NOMO-1 treated with dmso at 0.1 percent for 144 hours (cell line): ENCODE results near the gene MACROH2A1.

Experiments used
- DNase-seq: peaks from one replicate; lab custom pipeline; 2025; ENCODE audit not compliant: unreplicated experiment; lab: John Stamatoyannopoulos, UW

The MACROH2A1 gene

DNA sequence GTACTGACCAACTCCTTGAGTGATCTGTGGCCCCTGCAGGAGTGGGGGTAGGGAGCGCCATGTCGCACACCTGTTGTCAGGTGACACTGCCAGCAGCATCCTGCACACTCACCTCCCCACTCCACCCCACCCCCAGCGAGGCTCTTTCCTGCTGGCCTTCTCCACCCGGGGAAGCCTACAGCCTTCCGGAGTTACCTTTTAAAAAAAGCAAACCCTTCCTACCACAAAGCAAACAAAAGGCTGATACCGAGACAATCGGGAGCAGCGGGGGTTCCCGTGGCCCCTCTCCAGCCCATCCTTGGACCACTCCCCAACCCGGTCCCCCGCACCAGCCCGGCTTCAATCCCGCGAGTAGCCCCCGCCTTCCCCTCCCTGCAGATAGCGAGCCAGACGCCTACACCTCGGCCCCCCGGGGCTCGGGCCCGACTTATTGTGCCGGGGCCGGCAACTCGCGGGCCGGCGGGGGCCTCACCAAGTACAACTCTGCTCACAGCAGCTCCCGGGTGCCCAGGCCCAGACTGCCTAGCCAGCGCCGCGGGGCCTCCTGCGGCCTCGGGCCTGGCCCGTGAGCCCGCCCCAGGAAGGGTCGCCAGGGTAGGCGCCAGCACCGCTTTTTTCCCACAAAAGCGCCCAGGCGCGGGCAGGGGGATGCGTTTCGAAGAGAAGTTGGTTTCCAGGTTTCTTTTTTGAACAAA lies 724 bp downstream of the MACROH2A1 start:
- no peak for DNase-seq

DNA sequence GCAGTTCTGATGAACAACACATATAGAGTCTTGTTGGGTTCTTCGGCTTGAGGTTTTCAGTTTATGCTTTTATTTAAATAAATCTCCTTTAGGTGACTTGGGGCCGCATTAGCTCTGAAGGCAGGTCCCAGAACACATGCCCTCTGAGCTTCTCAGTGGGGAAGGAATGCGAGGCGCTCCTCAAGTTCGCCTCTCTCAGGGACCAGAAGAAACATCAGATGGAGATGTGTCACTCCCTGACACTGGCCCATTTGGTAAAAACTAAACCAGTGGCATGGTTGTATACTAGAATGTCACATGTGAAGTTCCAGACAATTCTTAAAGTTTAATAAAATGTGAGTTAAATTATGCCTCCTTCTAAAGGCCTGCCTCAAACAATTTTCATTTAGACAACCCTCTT lies 1.9 kb downstream of the MACROH2A1 start:
- DNase-seq, result no peak

DNA sequence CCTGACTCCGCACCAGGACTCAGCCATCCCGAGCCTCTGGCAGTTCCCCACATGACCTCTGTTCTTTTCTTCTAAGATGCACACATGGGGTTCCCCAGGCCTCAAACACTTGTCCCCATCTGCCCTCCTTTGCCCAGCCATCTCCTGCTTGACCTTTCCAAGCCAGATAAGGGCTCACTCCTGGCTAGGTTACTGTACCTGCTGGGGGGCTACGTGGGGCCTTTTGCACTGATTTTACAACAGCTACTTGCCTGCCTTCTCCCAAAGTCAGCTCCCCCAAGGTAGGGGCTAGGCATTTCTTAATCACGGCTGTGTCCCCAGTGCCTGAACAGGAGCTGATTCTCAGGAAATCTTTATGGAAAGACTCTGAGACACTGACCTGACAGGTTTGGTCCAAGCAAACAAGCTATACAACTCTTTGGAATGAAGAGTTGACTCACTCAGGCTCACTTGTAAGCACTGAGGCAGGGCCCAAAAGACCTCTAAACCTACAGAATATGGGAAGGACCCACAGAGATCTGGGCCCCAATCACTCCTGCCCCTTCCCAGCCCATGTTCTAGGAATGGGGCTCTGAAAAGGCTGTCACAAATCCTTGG lies 2.5 kb downstream of the MACROH2A1 start:
- DNase-seq, result no peak

DNA sequence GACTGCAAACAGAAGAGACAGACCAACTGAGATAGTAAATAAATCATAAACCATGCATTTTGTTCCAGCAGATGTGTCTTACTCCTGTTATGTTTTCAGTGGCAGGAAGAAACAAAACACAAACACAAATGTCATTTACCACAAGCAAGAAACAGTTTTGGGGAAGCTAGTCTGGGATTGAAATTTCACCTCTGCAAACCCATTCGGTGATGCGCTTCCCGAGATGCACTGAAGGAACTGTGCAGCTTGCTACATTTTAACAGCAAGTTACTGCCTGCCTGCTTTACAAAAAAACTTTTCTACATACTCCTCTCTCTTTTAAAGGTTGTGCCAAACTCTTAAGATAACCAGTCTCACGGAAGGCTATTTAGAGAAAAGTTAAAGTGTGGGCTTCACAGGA lies 3.2 kb downstream of the MACROH2A1 start:
- DNase-seq, result no peak

DNA sequence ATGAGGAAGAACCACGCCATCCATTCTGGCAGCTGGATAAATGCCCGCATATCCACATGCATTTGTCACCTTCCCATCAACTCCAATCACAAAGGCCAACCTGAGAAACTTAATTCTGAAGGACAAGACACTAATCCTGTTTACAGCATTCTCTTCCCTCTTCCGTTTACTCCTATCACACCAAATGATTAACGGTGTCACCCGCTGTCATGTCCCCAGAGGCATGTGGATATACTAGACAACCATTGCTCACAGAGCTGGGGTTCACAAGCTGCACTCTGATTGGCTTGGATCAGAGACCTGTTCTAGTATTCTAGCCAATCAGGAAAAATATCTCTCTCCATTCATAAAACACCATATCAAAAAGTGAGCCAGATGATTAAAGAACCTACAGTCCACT lies 3.6 kb downstream of the MACROH2A1 start:
- no peak for DNase-seq

DNA sequence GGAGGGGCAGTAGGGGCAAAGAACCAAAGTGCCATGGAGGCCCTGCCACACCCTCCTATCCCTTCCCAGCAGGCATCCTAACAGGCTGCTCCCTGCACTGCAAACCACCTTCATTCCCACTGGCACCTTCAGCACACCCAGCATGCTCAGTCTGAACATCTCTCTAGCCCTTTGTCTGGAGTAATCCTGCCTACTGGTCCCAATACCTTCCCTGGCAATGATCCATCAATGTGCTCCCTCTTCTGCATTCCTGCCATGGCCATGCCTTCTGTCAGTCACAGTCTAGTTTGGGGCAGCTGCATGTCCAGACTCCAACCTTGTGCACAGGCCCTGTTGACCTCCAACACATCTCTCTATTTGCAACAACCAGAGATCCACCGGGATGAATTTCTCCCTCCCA lies 4.9 kb downstream of the MACROH2A1 start:
- no peak for DNase-seq

DNA sequence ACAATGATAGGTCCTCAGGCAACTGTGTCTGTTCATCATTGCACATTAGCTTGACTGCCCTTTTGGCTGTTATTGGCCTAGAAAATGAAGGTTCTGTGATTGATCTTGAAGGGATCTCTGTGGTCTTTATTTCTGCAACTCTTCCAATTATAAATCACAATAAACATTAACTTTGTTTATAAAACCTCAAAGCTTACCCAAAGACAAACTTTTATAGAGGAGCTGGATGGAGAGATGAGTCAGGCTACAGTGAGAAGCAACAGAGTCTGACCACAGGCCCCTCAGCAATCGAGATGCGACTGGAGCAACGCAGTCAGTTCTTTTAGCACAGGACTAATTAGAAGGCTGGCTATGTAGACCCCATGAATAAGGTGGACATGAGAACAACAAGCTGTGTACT lies 5.3 kb downstream of the MACROH2A1 start:
- no peak for DNase-seq

DNA sequence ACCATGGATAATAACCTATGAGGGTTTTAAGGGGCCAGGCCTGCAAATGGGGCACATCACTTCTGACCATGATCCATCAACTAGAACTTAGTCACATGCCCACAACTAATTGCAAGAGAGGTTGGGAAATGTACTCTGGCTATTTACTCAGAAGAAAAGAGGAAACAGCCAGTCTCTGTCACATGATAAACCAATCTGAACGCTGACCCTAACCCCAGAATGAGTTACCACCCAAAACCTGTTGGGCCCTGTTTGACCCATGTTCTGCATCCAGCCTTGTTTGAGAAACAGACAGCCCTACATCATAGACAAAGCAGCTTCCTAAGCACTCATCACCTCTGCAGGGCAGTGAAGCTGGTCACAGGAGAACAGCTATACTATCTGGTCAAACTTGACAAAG lies 5.8 kb downstream of the MACROH2A1 start:
- peak; percentile 85 for DNase-seq

DNA sequence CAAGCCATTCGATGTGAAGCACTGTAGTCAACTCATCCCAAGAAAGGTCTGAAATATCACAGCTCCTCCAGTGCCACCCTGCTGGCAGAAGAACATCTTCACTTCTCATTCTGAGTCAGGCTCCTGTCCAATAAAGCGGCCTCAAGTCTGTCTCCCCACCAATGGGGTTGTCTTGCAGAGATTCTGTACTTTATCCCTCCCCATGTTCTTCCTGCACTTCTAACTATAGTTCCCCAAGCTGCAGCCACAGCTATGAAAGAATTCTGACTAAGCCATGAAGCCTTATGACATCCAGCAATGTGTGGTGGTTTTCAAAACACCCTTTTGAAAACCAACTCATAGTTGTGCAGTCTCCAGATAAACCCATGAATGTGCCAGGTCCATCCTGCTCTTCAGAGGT lies 6.8 kb downstream of the MACROH2A1 start:
- no peak for DNase-seq

DNA sequence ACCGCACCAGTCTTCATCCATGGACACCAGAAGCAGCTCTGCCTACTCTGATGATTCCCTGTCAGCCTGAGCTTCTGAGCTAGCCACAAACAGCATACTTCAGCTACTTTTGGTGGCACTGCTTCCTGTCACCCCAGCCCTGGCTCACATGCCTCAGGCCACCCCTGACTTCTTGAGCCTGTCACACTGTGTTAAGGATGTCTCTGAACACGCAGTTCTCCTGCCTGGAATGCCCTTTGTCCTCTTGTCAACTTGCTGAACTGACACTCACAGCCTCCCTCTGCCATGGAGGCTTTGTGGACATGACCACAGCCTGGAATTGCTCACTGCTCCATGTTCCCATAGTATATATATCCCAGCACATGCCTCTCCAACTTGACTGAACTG lies 7.2 kb downstream of the MACROH2A1 start:
- DNase-seq, result no peak

DNA sequence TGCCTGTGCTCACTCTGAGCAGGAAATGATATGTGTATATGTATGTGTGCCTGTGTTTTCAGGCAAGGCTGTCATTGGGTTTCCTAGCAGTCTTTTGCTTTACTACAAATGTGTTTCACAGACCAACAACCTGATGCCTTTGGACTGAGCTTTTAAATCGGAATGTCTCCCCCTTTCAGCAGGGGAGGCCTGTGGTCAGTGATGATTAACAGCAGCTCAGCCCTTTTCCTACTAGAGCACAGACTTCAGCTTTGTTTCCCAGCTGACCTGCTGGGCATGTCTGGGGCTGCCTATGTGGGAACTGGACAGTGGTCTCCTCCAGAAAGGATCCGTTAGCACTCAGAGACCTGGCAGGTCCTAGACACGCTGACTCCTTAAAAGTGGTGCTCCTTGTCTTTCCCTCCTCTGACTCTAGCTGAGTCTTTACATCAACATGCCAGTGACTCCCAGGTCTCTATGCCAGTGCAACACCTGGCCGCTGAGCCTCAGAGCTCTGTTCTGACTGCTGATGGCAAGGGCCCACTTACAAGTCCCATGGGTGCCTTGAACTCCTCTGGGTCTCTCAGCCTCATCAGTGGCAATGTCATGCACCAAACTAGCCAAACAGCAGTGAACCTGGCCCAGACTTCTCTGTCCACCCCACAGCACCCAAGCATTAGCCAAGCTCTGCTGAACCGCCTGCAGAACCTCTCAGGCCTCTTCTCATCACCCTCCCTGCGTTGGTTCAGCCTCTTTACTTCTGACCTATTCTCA lies 7.7 kb downstream of the MACROH2A1 start:
- no peak for DNase-seq

DNA sequence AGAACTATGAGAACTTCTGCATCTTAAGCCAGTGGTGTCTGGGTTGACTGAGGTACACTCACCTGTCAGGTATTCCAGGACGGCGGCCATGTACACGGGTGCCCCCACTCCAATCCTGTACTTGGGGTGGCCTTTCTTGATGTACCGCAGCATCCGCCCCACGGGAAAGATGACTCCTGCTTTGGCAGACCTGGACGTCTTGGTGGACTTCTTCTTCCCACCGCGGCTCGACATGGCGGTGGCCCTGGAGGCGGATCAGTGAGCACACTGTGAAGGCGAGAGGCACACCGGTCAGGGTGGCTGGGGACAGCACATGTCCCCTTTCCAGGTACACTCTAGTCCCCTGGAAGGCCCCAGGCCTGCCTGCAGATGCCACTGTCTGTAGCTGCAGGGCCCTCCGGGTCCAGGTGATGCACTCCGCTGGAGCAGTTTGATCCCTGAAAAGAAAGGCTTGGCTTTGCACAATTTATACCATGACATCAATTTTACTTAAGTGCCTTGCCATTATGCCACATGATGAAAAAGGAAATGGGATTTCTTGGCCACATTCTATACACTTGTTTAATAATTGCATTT lies 10.1 kb downstream of the MACROH2A1 start:
- DNase-seq, result no peak

DNA sequence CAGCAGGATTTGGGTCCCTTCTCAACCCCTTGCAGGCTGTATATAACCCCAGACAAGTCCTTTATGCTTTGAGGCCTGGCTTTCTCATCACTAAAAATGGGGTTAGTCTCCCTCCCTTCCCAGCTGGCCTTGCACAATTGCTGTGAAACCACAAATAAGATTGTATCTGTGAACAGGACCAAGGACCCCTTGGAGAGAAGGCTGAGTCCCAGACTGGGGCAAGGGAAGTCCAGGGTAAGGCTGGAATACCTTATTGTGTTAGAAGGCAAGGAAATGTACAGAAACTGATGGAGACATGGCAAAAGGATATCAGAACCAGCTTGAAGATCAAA lies 11.4 kb downstream of the MACROH2A1 start:
- DNase-seq, result no peak

DNA sequence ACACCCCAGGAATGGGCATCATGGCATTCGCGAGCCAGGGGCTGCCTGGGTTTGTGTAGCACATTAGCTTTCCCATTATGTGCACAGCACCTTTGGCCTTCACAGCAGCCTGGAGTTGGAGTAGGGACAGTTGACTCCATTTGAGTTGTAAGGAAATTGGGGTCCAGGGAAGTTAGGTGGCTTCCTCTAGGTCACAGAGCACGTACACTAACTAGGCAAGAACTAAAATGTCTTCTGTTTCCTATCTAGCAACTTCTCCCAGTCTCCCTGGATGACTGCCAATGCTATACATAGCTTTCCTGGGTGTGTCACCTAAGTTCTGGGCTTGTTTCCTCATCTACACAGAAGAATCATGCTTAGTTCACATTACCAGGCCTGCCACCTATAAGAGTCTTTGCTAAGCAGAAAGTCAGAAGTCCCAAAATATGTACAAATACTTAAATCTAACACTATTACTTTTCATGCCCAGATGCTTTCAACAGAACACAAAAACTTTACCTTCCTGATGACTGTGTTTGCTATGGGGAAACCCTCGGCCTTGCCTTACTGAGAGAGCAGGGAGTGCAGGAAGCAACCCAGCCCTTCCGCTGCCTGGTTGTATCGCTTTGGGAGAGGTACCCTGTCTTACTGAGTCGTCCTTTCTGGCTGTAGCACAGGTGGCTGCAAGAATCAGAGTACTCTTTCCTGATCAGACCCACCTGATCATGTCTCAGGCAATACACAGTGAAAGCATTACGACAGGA lies 12.0 kb downstream of the MACROH2A1 start:
- DNase-seq, result no peak

DNA sequence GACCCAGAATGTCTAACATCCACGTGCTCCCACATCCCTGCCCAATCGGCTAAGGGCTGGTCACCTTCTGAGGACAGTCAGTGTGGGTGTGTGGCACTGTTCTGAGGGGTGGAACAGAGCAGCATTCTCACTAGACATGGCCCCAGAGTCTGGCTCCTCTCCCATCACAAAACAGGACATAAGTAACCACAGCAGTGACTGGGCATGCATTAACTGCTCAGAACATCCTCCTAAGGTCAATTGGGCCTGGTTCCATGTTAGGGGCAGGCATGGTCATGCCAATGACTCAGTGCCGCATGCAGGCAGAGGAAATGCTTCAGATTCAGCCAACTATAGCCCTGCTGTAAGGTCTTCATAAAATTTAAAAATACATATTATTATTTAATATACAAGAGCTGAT lies 12.9 kb downstream of the MACROH2A1 start:
- no peak for DNase-seq

DNA sequence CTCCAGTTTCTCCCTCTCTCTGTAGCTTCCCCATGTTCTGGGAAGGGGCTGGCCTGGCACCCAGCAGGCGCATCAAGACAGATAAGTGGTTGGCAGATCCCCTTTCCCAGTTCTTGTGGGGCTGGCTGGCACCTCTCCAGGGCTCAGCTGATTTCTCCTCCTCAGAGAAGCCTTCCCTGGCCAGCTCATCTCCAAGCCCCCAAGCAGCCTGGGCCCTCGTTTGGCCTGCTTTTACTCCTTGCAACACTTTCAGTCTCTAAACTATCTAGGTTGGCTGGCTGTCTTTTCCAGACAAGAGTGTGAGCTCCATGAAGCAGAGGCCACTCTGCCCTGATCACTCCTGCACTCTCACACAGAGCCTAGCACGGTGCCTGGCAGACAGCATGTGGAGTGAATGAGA lies 13.5 kb downstream of the MACROH2A1 start:
- no peak for DNase-seq

DNA sequence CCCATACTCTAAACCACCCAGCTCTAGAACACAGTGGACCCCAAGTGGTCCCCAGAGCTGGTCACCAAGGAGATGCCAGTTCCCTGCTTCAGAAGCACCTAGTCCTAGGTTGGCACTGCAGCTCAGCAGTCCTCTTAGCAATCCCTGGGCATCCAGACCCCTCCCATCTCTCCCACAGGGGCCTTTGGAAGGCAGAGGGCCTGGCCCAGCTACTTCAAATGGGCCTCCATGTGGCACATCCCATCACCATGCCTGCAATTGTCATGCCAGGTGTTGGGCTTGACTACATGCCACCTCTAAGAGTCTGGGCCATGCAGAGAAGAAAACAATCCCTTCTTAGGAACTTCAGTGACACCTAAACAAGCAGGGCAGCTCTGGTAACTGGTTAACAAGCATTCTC lies 14.1 kb downstream of the MACROH2A1 start:
- no peak for DNase-seq

DNA sequence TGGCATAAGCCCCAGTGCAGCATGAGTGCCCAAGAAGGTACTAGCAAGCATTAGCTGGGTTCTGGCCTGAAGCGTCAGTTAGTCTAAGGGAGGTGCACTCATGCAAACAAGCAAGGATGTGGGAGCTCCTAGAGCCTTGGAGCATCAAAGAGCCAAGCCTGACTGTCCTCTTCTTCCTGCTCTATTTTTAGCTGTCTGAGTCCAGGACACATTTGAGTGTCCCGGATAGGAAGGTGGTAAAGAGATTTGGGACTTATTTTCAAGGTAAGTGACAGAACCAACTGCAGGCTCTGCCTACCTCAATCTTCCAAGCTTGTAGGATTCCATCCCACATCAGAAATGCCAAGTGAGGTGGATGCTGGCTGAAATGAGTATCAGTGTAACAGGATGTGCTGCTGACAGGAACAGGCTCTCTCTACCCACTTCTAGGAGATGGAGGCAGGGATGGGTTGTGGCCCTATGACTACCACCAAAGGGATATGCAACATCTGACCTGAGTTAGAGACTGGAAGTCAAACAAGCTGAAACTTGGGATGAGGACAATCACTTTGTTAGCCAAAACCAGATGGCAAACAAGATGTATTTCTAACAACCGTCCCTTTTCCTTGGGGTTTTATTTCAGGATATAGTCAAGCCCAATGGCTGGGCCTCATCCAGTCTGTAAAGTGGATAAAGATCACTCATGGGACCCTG lies 15.1 kb downstream of the MACROH2A1 start:
- DNase-seq, result no peak

DNA sequence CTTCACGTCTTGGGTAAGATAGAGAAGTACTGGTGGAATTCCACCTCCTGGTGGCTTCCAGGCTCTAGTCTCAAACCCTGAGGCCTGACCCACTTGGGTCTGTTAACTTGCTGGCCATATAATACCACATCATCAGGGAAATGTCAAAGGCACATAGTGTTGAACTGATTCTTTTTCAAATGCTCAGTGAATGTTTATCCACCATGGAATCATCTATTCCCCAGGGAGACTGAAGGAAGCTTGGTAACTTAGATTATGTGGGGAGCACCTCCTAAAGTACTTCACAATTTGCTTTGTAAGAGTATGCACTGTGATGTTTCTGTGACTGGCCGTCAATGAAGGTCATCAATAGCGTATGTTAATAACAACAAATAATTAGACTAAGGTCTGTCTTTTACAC lies 16.1 kb downstream of the MACROH2A1 start:
- DNase-seq, result no peak

DNA sequence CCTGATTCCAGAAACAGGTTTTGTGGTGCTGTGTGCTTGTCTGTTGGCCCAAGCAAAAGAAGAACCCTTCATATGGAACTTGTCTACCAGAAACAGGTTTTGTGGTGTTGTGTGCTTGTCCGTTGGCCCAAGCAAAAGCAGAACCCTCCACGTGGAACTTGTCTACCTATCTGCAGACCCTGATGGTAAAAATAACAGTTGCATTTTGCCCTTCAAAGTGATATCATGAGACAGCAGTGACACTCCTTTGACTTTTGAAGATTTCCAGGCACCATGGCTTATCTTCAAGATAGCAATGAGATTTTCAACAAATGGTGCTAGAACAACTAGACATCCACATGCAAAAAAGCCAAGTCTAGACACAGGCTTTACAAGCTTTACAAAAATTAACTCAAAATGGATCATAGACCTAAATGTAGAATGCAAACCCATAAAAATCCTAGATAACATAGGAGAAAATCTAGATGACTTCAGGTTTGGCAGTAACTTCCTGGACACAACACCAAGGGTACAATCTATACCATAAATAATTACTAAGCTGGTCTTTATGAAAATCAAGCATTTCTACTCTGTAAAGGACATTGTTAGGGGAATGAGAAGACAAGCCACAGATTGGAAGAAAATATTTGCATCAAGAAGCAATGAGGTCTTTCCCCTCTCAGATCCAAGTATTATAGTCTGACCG lies 16.8 kb downstream of the MACROH2A1 start:
- no peak for DNase-seq
